ENCODE results near the gene HACL1.

Gene HACL1

DNA sequence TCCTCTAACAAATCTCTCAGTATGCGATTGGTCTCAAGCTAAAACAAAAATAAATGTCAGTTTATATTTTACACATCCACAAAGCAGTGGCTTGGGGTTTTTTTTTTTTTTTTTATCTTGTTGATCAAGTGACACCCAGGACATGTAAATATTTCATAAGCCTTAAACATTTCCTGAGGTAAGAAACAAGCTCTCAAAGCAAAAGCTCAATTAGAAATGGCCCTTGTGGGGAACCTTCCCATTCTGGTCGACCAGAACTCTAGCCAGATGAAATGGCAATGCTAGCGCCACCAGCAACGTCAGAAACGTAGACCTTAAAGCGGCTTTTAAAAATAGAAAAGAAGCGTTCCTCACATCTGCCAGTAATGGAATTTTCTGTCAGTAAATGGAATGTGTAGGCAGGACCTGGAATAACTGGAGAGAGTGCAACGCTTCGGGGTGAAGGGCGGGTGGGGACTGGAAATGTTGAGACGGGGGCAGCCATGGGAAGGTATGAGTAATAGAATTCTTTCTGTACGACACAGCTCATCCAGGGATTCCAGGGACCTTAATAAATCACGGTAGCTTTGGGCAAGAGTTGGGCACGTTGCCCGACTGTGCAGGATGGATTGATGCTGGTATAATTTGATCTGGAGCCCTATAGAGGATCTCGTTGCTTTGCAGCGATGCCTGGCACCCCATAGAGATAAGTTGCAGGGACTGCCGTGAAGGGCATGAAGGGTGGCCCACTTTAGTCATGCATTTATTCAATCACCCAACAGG, 44.6 kb upstream of the HACL1 start:
- Mint-ChIP-seq H3K4me3 (peak overlapping the region in 1 of 3 experiments; percentile 10), H3K4me1 (peaks cover 43% of the 10 kb centered on the region), H3K27me3 (ENCODE audit: low read depth) (peaks cover 3% of the 10 kb centered on the region), H3K36me3 (ENCODE audit: low read depth) (peaks cover 21% of the 10 kb centered on the region), H3K27ac (peak overlapping the region; percentile 57 to 90 (median 78)), H3K9me3 (no peaks in the 10 kb centered on the region)
- TF ChIP-seq, protein P1, sequence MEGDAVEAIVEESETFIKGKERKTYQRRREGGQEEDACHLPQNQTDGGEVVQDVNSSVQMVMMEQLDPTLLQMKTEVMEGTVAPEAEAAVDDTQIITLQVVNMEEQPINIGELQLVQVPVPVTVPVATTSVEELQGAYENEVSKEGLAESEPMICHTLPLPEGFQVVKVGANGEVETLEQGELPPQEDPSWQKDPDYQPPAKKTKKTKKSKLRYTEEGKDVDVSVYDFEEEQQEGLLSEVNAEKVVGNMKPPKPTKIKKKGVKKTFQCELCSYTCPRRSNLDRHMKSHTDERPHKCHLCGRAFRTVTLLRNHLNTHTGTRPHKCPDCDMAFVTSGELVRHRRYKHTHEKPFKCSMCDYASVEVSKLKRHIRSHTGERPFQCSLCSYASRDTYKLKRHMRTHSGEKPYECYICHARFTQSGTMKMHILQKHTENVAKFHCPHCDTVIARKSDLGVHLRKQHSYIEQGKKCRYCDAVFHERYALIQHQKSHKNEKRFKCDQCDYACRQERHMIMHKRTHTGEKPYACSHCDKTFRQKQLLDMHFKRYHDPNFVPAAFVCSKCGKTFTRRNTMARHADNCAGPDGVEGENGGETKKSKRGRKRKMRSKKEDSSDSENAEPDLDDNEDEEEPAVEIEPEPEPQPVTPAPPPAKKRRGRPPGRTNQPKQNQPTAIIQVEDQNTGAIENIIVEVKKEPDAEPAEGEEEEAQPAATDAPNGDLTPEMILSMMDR (IDR thresholded peaks at IDR 0.05; ENCODE audit: unreplicated experiment in 3 of 3) = no peak

DNA sequence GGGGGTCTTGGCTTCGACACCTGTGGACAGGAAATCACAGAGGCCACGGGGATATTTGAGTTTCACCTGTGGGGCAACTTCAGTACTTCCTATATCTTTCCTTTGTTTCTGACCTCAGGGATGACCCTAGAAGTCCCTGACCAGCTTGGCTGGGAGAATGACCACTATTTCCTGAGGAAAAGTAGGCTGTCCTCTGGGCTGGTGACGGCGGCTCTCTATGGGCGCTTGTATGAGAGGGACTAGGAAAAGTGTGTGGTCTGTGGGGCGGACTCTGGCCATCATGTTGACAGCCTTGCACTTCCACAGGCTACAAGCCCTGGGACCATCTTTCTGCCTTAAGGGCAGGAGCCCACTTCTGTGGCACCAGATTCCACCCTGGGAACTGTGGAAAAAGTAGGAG, 43.9 kb upstream of the HACL1 start:
- H3K27me3 Mint-ChIP-seq (ENCODE audit: low read depth) = no peaks in the 10 kb centered on the region
- TF ChIP-seq, protein P1 (IDR thresholded peaks at IDR 0.05; ENCODE audit: unreplicated experiment in 3 of 3) = no peak
- peaks cover 21% of the 10 kb centered on the region for H3K36me3 Mint-ChIP-seq (ENCODE audit: low read depth)
- H3K27ac Mint-ChIP-seq = peak overlapping the region in 1 of 3 experiments; percentile 78
- H3K4me3 Mint-ChIP-seq = no peak overlapping the region
- H3K9me3 Mint-ChIP-seq = no peaks in the 10 kb centered on the region
- peaks cover 39% of the 10 kb centered on the region for H3K4me1 Mint-ChIP-seq

GRCh38 chr3:15638891-15639262, 37.5 kb upstream of the HACL1 start:
- Mint-ChIP-seq H3K9me3 (no peaks in the 10 kb centered on the region), H3K4me3 (no peak overlapping the region), H3K27ac (peak overlapping the region in 1 of 3 experiments; percentile 64), H3K27me3 (ENCODE audit: low read depth) (peaks cover 6% of the 10 kb centered on the region), H3K36me3 (ENCODE audit: low read depth) (peaks cover 12% of the 10 kb centered on the region), H3K4me1 (peaks cover 46% of the 10 kb centered on the region)
- TF ChIP-seq, protein P1 (IDR thresholded peaks at IDR 0.05; ENCODE audit: unreplicated experiment in 3 of 3) = no peak

DNA sequence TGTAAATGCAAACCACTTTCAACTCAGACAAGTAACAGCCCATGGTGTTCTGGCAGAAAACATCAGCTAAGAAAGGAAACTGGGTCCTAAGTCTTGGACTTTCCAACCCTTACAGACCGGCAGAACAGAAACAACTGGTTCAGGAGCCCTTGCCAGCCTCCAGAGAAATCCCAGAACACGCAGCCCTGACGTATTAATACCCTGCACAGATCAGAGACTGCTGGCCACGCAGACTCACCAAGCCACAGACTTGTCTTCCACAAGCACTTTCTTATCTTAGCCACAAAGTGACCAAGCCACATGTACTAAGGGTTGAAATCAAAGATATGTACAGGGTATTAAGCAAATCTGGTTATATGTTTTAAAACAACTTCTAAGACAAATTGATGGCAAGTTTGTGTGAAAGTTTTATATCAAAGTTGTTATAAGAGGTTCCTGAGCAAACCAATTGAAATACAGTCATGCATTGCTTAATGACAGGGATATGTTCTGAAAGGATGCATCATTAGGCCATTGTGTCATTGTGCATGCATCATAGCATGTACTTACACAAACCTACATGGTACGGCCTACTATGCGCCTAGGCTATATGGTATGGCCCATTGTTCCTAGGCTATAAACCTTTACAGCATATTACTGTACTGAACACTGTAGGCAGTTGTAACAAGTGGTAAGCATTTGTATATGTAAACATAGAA, 37.0 kb upstream of the HACL1 start:
- Mint-ChIP-seq H3K4me3 (no peak overlapping the region), H3K9me3 (no peaks in the 10 kb centered on the region), H3K27ac (peak overlapping the region in 2 of 3 experiments; percentile 38 to 64), H3K36me3 (ENCODE audit: low read depth) (peaks cover 12% of the 10 kb centered on the region), H3K27me3 (ENCODE audit: low read depth) (peaks cover 6% of the 10 kb centered on the region), H3K4me1 (peaks cover 51% of the 10 kb centered on the region)
- TF ChIP-seq, protein P1 (IDR thresholded peaks at IDR 0.05; ENCODE audit: unreplicated experiment in 3 of 3) = no peak

GRCh38 chr3:15637131-15637951, 36.0 kb upstream of the HACL1 start:
- H3K4me3 Mint-ChIP-seq = peak overlapping the region in 1 of 3 experiments; percentile 41
- H3K27ac Mint-ChIP-seq = peak overlapping the region; percentile 13 to 64 (median 38)
- peaks cover 8% of the 10 kb centered on the region for H3K36me3 Mint-ChIP-seq (ENCODE audit: low read depth)
- H3K27me3 Mint-ChIP-seq (ENCODE audit: low read depth) = peaks cover 6% of the 10 kb centered on the region
- H3K4me1 Mint-ChIP-seq = peaks cover 60% of the 10 kb centered on the region
- TF ChIP-seq, protein P1 (IDR thresholded peaks at IDR 0.05; ENCODE audit: unreplicated experiment in 3 of 3) = no peak
- H3K9me3 Mint-ChIP-seq = no peaks in the 10 kb centered on the region

All from nephron (organoid).